Psoas muscle (tissue), 8 donors: ENCODE results near the gene KCNA5. TPM values are rescaled to one million over a fixed set of nuclear protein-coding genes. Genes with fewer than 3 reads are reported as not detected.

Source experiments
- ATAC-seq, 4 donors: fragments of 200-7000 bp; cut with Tn5 transposase; one replicate each; pipeline ENCODE4 v1.9.1; 2020; ENCODE audit warnings: moderate library complexity in 3 of 4, mild to moderate bottlenecking in 2 of 4
- DNase-seq, 2 donors: peaks; one replicate each; pipeline ENCODE4 v3.0.0-alpha.2; 2020
- H3K27ac ChIP-seq: fragments of 200-600 bp; one replicate; pipeline ENCODE4 v1.8.0; 2022
- H3K27me3 ChIP-seq, 3 donors: fragments of 200-600 bp in 1 of 3; one replicate each; pipeline versions ENCODE4 v1.6.1 to v1.8.0; 2013 to 2022; ENCODE audit warnings: low read length in 2 of 3, mild to moderate bottlenecking in 2 of 3, moderate library complexity in 1 of 3; ENCODE audit not compliant: insufficient read depth in 3 of 3
- H3K36me3 ChIP-seq, 2 donors: fragments of 200-600 bp in 1 of 2; one replicate each; pipeline versions ENCODE4 v1.6.1 to v1.8.0; 2013 to 2022; ENCODE audit warnings: low read depth in 1 of 2, mild to moderate bottlenecking in 1 of 2, moderate library complexity in 1 of 2; ENCODE audit not compliant: insufficient read depth in 1 of 2
- H3K4me1 ChIP-seq: fragments of 200-600 bp; one replicate; pipeline ENCODE4 v1.8.0; 2022
- H3K4me3 ChIP-seq: fragments of 200-600 bp; one replicate; pipeline ENCODE4 v1.8.0; 2022; ENCODE audit warnings: mild to moderate bottlenecking
- H3K9me3 ChIP-seq: fragments of 200-600 bp; one replicate; pipeline ENCODE4 v1.8.0; 2022
- CTCF ChIP-seq: fragments of 200-600 bp; IDR thresholded peaks from one replicate; pipeline ENCODE4 v1.8.0; 2022; ENCODE audit warnings: antibody characterized with exemption
- WGBS, 3 donors: extraction: QIAGEN DNeasy Blood & Tissue Kit; methylation state at CpG; one replicate each; pipeline versions ENCODE4 v1.1.6 to v1.1.7; 2013; 5-methylcytosine and 5-hydroxymethylcytosine counted together
- intact Hi-C, 2 donors: fragments of 100-400 bp; cut with DNase I; formaldehyde crosslinking; loops; one replicate each; pipeline versions ENCODE4 v1.11.0 to v1.14.2; 2022
- polyA plus RNA-seq, 3 donors: library from polyadenylated mRNA; stranded (reverse); fragments of 200-250 nt; gene quantifications; one replicate each; pipeline ENCODE4 v1.2.3, GENCODE V29; 2013
- total RNA-seq, 4 donors: library from RNA; stranded (reverse); fragmentation: NEBNext Ultra II Directional in 2 of 4; extraction: Animal tissue kit (Norgen Biotek cat#: 25700) in 2 of 4; gene quantifications; one replicate each; pipeline versions ENCODE4 v1.2.1 to v1.2.4, GENCODE V29; 2021 to 2023
- donor health status: healthy with polysubstance abuse.
- donor health status: DM: no; HTN: no; CAD: no; lungs with moderate emphysema.
- donor health status: Bipolar disorder and iron deficiency.
- donor health status: healthy.
- donor health status: DM: yes; HTN: yes; CAD: no.
- donor health status: DM: no; HTN: no; CAD: no.
- donor health status: DM: no; HTN: no; CAD: no.
- donor health status: DM: yes; HTN: yes; CAD: no.

The KCNA5 gene
- total and polyA plus RNA-seq, 7 donors = 0.64 to 2.0 (median 1.1) TPM

GRCh38 chr12:5010151-5010550 is 33.5 kb upstream of the KCNA5 start:
- 22 to 36% (median 31%) methylated on average over 6 of the region's 6 CpGs for WGBS, 3 donors
- Histone ChIP-seq H3K9me3 (no peaks in the 10 kb centered on the region), H3K27ac (peak overlapping the region; percentile 70), H3K27me3 (no peaks in the 10 kb centered on the region), H3K4me1 (peaks cover 21% of the 10 kb centered on the region), H3K4me3 (no peak overlapping the region), H3K36me3 (no peaks in the 10 kb centered on the region)
- DNase-seq (peak; percentile 62 to 79), ATAC-seq (peak; percentile 88 to 91 (median 90))
- intact Hi-C loops = no loop called here
- no peak for TF ChIP-seq CTCF

GRCh38 chr12:5012337-5012736 is 31.3 kb upstream of the KCNA5 start:
- Histone ChIP-seq H3K4me3 (no peak overlapping the region), H3K4me1 (peaks cover 21% of the 10 kb centered on the region), H3K36me3 (no peaks in the 10 kb centered on the region), H3K9me3 (no peaks in the 10 kb centered on the region), H3K27ac (peak overlapping the region; percentile 60), H3K27me3 (no peaks in the 10 kb centered on the region)
- ATAC-seq (peak; percentile 69 to 86 (median 74)), DNase-seq (peak; percentile 30 to 72)
- TF ChIP-seq CTCF = no peak
- WGBS, 3 donors = 30 to 41% (median 35%) methylated on average over 6 of the region's 6 CpGs
- intact Hi-C loops = no loop called here

GRCh38 chr12:5013266-5013730 is 30.4 kb upstream of the KCNA5 start:
- DNase-seq = no peak
- H3K27ac ChIP-seq = peak overlapping the region; percentile 30
- peak; percentile 63 to 81 (median 74) for ATAC-seq
- intact Hi-C loops = no loop called here
- no peaks in the 10 kb centered on the region for H3K27me3 ChIP-seq
- H3K36me3 ChIP-seq = no peaks in the 10 kb centered on the region
- peaks cover 21% of the 10 kb centered on the region for H3K4me1 ChIP-seq
- WGBS, 3 donors = 23 to 41% (median 27%) methylated on average over 5 of the region's 5 CpGs
- TF ChIP-seq CTCF = no peak
- H3K9me3 ChIP-seq = no peaks in the 10 kb centered on the region
- no peak overlapping the region for H3K4me3 ChIP-seq

- WGBS, 3 donors = 78 to 90% (median 88%) methylated on average over 2 of the region's 2 CpGs
- no peak for TF ChIP-seq CTCF
- no peaks in the 10 kb centered on the region for H3K36me3 ChIP-seq
- no peaks in the 10 kb centered on the region for H3K9me3 ChIP-seq
- intact Hi-C loops = no loop called here
- DNase-seq = no peak
- H3K4me1 ChIP-seq = peaks cover 21% of the 10 kb centered on the region
- no peak overlapping the region for H3K27ac ChIP-seq
- ATAC-seq = no peak
- H3K27me3 ChIP-seq = no peaks in the 10 kb centered on the region
- no peak overlapping the region for H3K4me3 ChIP-seq
These were observed 29.4 kb upstream of the KCNA5 start for GRCh38 chr12:5014269-5014668.
